IPS DF 19.7 (cell line): ENCODE measurements around the gene BDH1.

Source experiments
- DNase-seq: peaks from one replicate; pipeline ENCODE4 v3.0.0-alpha.2; 2013; ENCODE audit warnings: low read depth, low spot score

The BDH1 gene

GRCh38 chr3:197507081-197507480, 48.7 kb downstream of the BDH1 start:
- no peak for DNase-seq

GRCh38 chr3:197505796-197506548, 49.8 kb downstream of the BDH1 start:
- DNase-seq: no peak

GRCh38 chr3:197504641-197505121, 51.1 kb downstream of the BDH1 start:
- DNase-seq: no peak

- no peak for DNase-seq
Measured at GRCh38 chr3:197504229-197504628, 51.5 kb downstream of the BDH1 start.

GRCh38 chr3:197503652-197504051, 52.1 kb downstream of the BDH1 start:
- no peak for DNase-seq

GRCh38 chr3:197501879-197502620, 53.7 kb downstream of the BDH1 start:
- no peak for DNase-seq

GRCh38 chr3:197501496-197501878, 54.3 kb downstream of the BDH1 start:
- DNase-seq: no peak

GRCh38 chr3:197500812-197501211, 55.0 kb downstream of the BDH1 start:
- no peak for DNase-seq

GRCh38 chr3:197499427-197499826, 56.3 kb downstream of the BDH1 start:
- no peak for DNase-seq

GRCh38 chr3:197498499-197499241, 57.1 kb downstream of the BDH1 start:
- DNase-seq: no peak

- no peak for DNase-seq
Measured at GRCh38 chr3:197496746-197497125, 59.0 kb downstream of the BDH1 start.

GRCh38 chr3:197495999-197496745, 59.6 kb downstream of the BDH1 start:
- DNase-seq: no peak

- DNase-seq: no peak
Measured at GRCh38 chr3:197495499-197495898, 60.3 kb downstream of the BDH1 start.

- DNase-seq: no peak
Measured at GRCh38 chr3:197495059-197495455, 60.7 kb downstream of the BDH1 start.

GRCh38 chr3:197494366-197495058, 61.3 kb downstream of the BDH1 start:
- DNase-seq: no peak

- no peak for DNase-seq
Measured at GRCh38 chr3:197493049-197493448, 62.7 kb downstream of the BDH1 start.

- DNase-seq: no peak
Measured at GRCh38 chr3:197491923-197492664, 63.7 kb downstream of the BDH1 start.

GRCh38 chr3:197491478-197491877, 64.3 kb downstream of the BDH1 start:
- no peak for DNase-seq

GRCh38 chr3:197490098-197491058, 65.4 kb downstream of the BDH1 start:
- no peak for DNase-seq
